ENCODE measurements around the gene NEURL4. TPM values are rescaled to one million over a fixed set of nuclear protein-coding genes. Genes with fewer than 3 reads are reported as not detected.
"Not testable (repeated sequence)": the region's sequence is repeated elsewhere in the genome, so short reads cannot be mapped to it uniquely, and the experiment has no call there.

Gene NEURL4
- 15.3 and 17.0 TPM in 2 replicates for total RNA-seq (2014; rRNA removed; shearing (Covaris generic))

GRCh38 chr17:7328840-7329373 lies at the start of gene NEURL4:
TSS of gene NEURL4 (minus strand) at chr17:7329335. CDS start at chr17:7329312, 23 bp downstream.
- DNase-seq (ENCODE audit: low read depth): no peak

GRCh38 chr17:7374353-7374752 lies 45.2 kb upstream of the NEURL4 start:
- DNase-seq (ENCODE audit: low read depth): no peak

DNA sequence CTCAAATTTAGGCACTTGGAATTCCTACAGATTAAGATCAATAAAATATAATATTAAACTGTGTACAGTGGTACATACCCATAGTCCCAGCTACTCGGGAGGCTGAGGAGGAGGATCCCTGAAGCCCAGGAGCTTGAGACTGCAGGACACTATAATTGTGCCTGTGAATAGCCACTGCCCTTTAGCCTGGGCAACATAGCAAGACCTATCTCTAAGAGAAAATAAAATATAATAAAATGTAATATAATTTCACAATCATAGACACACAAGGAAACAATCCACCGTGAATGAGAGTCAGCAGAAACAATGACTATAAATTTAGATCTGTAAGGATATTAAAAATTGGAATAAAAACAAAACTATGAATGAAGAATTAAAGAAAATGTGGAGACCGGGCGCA lies 41.7 kb upstream of the NEURL4 start:
- no peak for DNase-seq (ENCODE audit: low read depth)

- DNase-seq (ENCODE audit: low read depth): no peak
Measured at GRCh38 chr17:7369825-7370224, 40.7 kb upstream of the NEURL4 start.

DNA sequence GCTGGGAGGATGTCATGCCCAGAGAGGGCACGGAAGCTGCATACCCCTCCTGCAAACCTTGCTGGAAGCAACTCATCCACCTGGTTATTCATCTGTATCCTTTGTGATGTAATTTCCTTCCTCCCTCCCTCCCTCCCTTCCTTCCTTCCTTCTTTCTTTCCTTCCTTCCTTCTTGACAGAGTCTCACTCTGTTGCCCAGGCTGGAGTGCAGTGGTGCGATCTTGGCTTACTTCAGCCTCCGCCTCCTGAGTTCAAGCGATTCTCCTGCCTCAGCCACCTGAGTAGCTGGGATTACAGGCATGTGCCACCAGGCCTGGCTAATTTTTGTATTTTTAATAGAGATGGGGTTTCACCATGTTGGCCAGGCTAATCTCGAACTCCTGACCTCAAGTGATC lies 39.5 kb upstream of the NEURL4 start:
- not testable (repeated sequence) for DNase-seq (ENCODE audit: low read depth)

- DNase-seq (ENCODE audit: low read depth): no peak
Measured at GRCh38 chr17:7367918-7368598, 38.9 kb upstream of the NEURL4 start.

DNA sequence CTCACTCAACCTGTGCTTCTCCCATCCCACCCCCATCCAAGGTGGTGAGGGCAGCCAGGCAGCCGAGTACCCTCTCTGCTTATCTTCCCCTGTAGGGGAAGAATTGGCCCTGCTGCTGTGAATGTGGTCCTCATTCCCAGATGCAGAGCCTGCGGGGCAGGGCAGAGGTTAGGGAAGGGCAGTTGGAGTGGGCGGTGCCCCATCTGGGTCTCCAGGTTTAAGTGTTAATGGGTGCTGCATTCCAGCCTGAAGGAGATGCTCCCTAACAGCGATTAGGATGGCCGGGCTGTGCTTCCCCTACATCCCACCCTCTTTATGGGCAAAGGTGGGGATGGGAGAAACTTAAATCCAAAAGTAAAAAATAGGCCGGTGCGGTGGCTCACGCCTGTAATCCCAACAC lies 37.9 kb upstream of the NEURL4 start:
- DNase-seq (ENCODE audit: low read depth): no peak

GRCh38 chr17:7365963-7366362 lies 36.8 kb upstream of the NEURL4 start:
- DNase-seq (ENCODE audit: low read depth): not testable (repeated sequence)

- peak; percentile 63 for DNase-seq (ENCODE audit: low read depth)
Measured at GRCh38 chr17:7363311-7363710, 34.2 kb upstream of the NEURL4 start.

GRCh38 chr17:7361906-7362305 lies 32.8 kb upstream of the NEURL4 start:
- DNase-seq (ENCODE audit: low read depth): no peak

DNA sequence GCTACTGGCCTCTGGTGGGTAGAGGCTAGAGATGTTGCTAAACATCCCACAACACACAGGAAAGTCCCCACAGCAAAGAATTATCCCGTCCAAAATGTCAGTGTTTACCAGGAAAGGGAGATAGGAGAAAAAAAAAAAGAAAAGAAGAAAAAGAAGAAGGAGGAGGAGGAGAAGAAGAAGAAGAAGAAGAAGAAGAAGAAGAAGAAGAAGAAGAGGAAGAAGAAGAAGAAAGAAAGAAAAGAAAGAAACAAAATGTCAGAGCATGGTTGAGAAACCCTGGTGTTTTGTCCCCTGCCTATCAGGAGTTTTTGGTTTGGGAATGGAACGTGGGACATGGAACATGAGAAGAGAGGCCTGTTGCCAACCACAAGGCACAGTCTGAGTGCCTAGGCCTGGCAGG lies 28.2 kb upstream of the NEURL4 start:
- no peak for DNase-seq (ENCODE audit: low read depth)

GRCh38 chr17:7356756-7357155 lies 27.6 kb upstream of the NEURL4 start:
- DNase-seq (ENCODE audit: low read depth): no peak

- DNase-seq (ENCODE audit: low read depth): peak; percentile 86
Measured at GRCh38 chr17:7356072-7356549, 27.0 kb upstream of the NEURL4 start.

DNA sequence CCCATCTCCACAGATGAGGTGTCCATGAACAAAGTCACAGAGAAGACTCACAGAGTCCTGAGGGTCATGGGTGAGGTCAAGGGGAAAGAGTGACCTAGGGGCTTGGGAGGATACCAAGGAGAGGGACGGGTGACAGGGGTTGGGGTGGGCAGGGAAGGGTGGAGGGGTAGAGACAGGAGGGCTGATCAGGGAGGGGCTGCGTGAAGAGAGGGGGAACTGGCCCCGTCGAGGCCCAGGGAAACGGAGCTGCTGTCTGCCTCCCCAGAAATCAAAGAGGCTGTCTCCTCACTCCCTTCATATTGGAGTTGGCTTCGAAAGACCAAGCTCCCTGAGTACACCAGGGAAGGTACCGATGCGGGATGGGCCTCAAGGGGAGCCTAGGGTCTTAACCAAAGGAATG lies 26.4 kb upstream of the NEURL4 start:
- no peak for DNase-seq (ENCODE audit: low read depth)

- DNase-seq (ENCODE audit: low read depth): no peak
Measured at GRCh38 chr17:7355053-7355452, 25.9 kb upstream of the NEURL4 start, which contains the start of gene TMEM95. TSS of gene TMEM95 (plus strand) at chr17:7355156. CDS start at chr17:7355205, 49 bp downstream.

GRCh38 chr17:7354262-7354843 lies 25.2 kb upstream of the NEURL4 start:
- DNase-seq (ENCODE audit: low read depth): peak; percentile 38

DNA sequence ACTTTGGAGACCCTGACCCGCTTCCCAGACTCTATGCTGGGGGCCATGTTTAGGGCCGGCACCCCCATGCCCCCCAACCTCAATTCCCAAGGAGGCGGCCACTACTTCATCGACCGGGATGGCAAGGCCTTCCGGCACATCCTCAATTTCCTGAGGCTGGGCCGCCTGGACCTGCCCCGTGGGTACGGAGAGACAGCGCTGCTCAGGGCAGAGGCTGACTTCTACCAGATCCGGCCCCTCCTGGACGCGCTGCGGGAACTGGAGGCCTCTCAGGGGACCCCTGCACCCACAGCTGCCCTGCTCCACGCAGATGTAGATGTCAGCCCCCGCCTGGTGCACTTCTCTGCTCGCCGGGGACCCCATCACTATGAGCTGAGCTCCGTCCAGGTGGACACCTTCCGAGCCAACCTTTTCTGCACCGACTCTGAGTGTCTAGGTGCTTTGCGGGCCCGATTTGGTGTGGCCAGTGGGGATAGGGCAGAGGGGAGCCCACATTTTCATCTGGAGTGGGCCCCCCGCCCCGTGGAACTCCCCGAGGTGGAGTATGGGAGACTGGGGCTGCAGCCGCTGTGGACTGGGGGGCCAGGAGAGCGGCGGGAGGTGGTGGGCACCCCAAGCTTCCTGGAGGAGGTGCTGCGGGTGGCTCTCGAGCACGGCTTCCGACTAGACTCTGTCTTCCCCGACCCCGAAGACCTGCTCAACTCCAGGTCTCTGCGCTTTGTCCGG lies 23.9 kb upstream of the NEURL4 start:
- no peak for DNase-seq (ENCODE audit: low read depth)

GRCh38 chr17:7352503-7352889 lies 23.4 kb upstream of the NEURL4 start:
- DNase-seq (ENCODE audit: low read depth): no peak

GRCh38 chr17:7351665-7352502 lies 22.7 kb upstream of the NEURL4 start, which contains the start of gene KCTD11:
TSS of gene KCTD11 (plus strand) at chr17:7352162.
- peak; percentile 95 for DNase-seq (ENCODE audit: low read depth)

- no peak for DNase-seq (ENCODE audit: low read depth)
Measured at GRCh38 chr17:7348478-7349242, 19.5 kb upstream of the NEURL4 start.
